Neuronal stem cell (in vitro differentiated cells): Measurements from ENCODE around the gene UCKL1.

Experiments
- DNase-seq: peaks from one replicate; pipeline ENCODE4 v3.0.0-alpha.2; 2013; ENCODE audit warnings: low spot score
- H2AFZ ChIP-seq: one replicate; pipeline ENCODE4 v1.6.1; 2013; ENCODE audit warnings: mild to moderate bottlenecking, low read length, inconsistent platforms
- H2AK5ac ChIP-seq: 2 replicates; pipeline ENCODE4 v1.6.1; 2013; ENCODE audit warnings: low read depth, mild to moderate bottlenecking, inconsistent platforms, low read length, moderate library complexity, mixed read lengths
- H2BK120ac ChIP-seq: 2 replicates; pipeline ENCODE4 v1.6.1; 2013; ENCODE audit warnings: low read depth, mild to moderate bottlenecking, inconsistent platforms, low read length, moderate library complexity, mixed read lengths
- H2BK12ac ChIP-seq: one replicate; pipeline ENCODE4 v1.6.1; 2013; ENCODE audit warnings: low read length, inconsistent platforms
- H2BK15ac ChIP-seq: 2 replicates; pipeline ENCODE4 v1.6.1; 2013; ENCODE audit warnings: mild to moderate bottlenecking, low read length, inconsistent platforms, mixed read lengths
- H2BK5ac ChIP-seq: one replicate; pipeline ENCODE4 v1.6.1; 2013; ENCODE audit warnings: inconsistent platforms, mild to moderate bottlenecking, low read length, moderate library complexity
- H3K14ac ChIP-seq: one replicate; pipeline ENCODE4 v1.6.1; 2013; ENCODE audit warnings: low read length, inconsistent platforms
- H3K18ac ChIP-seq: 2 replicates; pipeline ENCODE4 v1.6.1; 2013; ENCODE audit warnings: low read length, inconsistent platforms
- H3K23ac ChIP-seq: 2 replicates; pipeline ENCODE4 v1.6.1; 2013; ENCODE audit warnings: low read depth, mild to moderate bottlenecking, mixed read lengths, low read length, inconsistent platforms; ENCODE audit not compliant: poor library complexity
- H3K27ac ChIP-seq: replicated peaks from 3 replicates; pipeline ENCODE4 v1.5.1; 2013; ENCODE audit warnings: low read length, inconsistent platforms
- H3K27me3 ChIP-seq, 3 experiments: 2 replicates each; pipeline ENCODE4 v1.6.1; 2013; ENCODE audit warnings: low read length in 3 of 3, mild to moderate bottlenecking in 2 of 3, inconsistent platforms in 1 of 3, low read depth in 1 of 3, mixed read lengths in 1 of 3, moderate library complexity in 1 of 3; ENCODE audit not compliant: control insufficient read depth in 3 of 3, insufficient read depth in 3 of 3
- H3K36me3 ChIP-seq, 2 donors: replicated peaks in 1 of 2; 2 replicates each; pipeline ENCODE4 v1.6.1; 2013; ENCODE audit warnings: low read length in 2 of 2; ENCODE audit not compliant: control insufficient read depth in 2 of 2, insufficient read depth in 2 of 2
- H3K4ac ChIP-seq: 2 replicates; pipeline ENCODE4 v1.6.1; 2013; ENCODE audit warnings: inconsistent platforms, mild to moderate bottlenecking, low read length, moderate library complexity
- H3K4me1 ChIP-seq, 2 donors: 1 replicate in 1 of 2; 2 replicates in 1 of 2; pipeline ENCODE4 v1.6.1; 2013; ENCODE audit warnings: low read length in 2 of 2, low read depth in 1 of 2; ENCODE audit not compliant: control insufficient read depth in 2 of 2, insufficient read depth in 1 of 2
- H3K4me2 ChIP-seq: one replicate; pipeline ENCODE4 v1.6.1; 2013; ENCODE audit warnings: mild to moderate bottlenecking, low read length, inconsistent platforms; ENCODE audit not compliant: insufficient read depth, poor library complexity, severe bottlenecking
- H3K4me3 ChIP-seq, 2 donors: 2 replicates each; pipeline ENCODE4 v1.5.1; 2013; ENCODE audit warnings: low read length in 2 of 2, mild to moderate bottlenecking in 2 of 2, inconsistent platforms in 1 of 2, moderate library complexity in 1 of 2
- H3K79me1 ChIP-seq: one replicate; pipeline ENCODE4 v1.6.1; 2013; ENCODE audit warnings: low read depth, mild to moderate bottlenecking, inconsistent platforms, low read length, moderate library complexity
- H3K9ac ChIP-seq: one replicate; pipeline ENCODE4 v1.6.1; 2013; ENCODE audit warnings: mild to moderate bottlenecking, low read depth, low read length, inconsistent platforms; ENCODE audit not compliant: poor library complexity
- H3K9me3 ChIP-seq, 2 donors: replicated peaks in 1 of 2; 2 replicates each; pipeline versions ENCODE3 to v1.6.1; 2013; ENCODE audit warnings: low read length in 2 of 2, mild to moderate bottlenecking in 2 of 2, inconsistent platforms in 1 of 2, low read depth in 1 of 2, mixed read lengths in 1 of 2, moderate library complexity in 1 of 2; ENCODE audit not compliant: control insufficient read depth in 2 of 2, insufficient read depth in 1 of 2
- H4K8ac ChIP-seq: one replicate; pipeline ENCODE4 v1.6.1; 2013; ENCODE audit warnings: low read depth, mild to moderate bottlenecking, inconsistent platforms, low read length, moderate library complexity
- H4K91ac ChIP-seq: one replicate; pipeline ENCODE4 v1.6.1; 2013; ENCODE audit warnings: low read length, low read depth, mild to moderate bottlenecking, inconsistent platforms; ENCODE audit not compliant: poor library complexity
- WGBS, 2 donors: extraction: QIAGEN DNeasy Blood & Tissue Kit; methylation state at CpG; one replicate each; pipeline ENCODE4 v1.1.7; 2013; ENCODE audit warnings: missing lambda C conversion rate in 2 of 2, mixed read lengths in 1 of 2; ENCODE audit not compliant: insufficient read length in 2 of 2, insufficient replicate concordance in 1 of 2; ENCODE audit errors: extremely low coverage in 2 of 2; 5-methylcytosine and 5-hydroxymethylcytosine counted together

The UCKL1 gene

DNA sequence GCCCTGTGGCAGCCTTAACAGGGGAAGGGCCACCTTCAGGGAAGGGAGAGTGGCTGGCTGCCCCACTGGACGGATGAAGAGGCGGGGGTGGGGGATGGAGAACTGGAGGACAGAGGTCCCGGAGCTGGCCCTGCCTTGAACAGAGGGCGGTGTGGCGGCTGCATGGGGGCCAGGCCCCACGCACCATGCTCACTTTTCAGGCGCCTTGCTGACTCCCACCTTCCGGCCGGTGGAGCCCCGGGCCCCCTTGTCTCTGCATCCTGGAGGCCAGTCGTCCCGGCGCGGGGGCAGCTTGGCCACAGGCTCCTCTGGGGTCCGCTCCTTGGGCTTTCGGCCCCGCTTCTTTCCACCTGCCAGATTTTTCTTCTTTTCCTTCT lies 3.5 kb upstream of the UCKL1 start:
- H2BK12ac ChIP-seq, result no peak overlapping the region
- no CpG with 5 or more reads among the region's 17 CpGs for WGBS, 2 donors
- H4K8ac ChIP-seq, result no peak overlapping the region

DNA sequence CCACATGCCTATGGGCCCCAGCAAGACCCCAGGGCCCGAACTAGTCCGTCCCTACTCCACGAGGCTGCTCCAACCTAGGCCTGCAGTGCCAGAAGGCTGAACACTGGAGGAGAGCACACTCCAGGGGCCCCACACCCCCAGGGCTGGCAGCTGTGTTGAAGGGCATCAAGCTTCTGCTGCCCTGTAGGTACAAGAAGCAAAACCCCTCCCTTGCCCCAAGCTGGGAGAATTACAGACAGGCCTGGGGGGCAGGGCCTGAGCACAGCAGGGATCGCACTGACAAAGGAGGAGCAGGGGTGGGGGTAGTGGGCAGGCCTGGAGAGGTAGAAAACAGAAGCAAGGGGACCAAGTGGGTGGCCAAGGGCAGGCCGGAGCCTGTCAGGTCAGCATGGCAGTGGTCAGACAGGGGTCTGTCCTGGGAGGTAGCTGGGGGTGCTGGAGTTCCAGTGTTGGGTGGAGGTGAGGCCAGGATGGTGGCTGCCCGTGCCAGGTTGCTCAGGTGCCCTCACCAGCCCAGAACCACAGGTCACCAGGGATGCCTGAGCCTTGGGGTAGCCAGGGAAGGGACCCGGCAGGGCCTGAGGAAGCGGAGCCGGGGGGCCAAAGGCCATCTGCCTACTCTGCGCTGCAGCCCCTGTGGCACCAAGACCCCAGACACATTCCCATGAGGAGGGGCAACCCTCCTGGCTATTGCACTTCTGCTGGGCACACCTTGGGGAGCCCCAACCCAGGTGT lies 2.9 kb upstream of the UCKL1 start:
- Histone ChIP-seq H2BK12ac (no peak overlapping the region), H3K4ac (no peak overlapping the region), H3K27me3 (no peaks in the 10 kb centered on the region), H2AK5ac (no peak overlapping the region), H3K36me3 (peaks cover 36 to 62% of the 10 kb centered on the region in 2 donors), H3K18ac (no peak overlapping the region), H3K23ac (peak overlapping the region; percentile 43), H3K27ac (peak overlapping the region; percentile 51), H2AFZ (no peak overlapping the region), H3K4me2 (no peak overlapping the region), H2BK15ac (no peak overlapping the region), H4K91ac (no peak overlapping the region), H3K14ac (peak overlapping the region; percentile 82), H3K9ac (peak overlapping the region; percentile 60), H2BK120ac (no peak overlapping the region), H3K4me1 (peaks cover 23 to 24% of the 10 kb centered on the region in 2 donors), H4K8ac (no peak overlapping the region), H3K4me3 (no peak overlapping the region), H2BK5ac (no peak overlapping the region), H3K79me1 (peaks cover 21% of the 10 kb centered on the region), H3K9me3 (peaks cover 0 to 6% of the 10 kb centered on the region in 2 donors)
- WGBS, 2 donors, result no CpG with 5 or more reads among the region's 10 CpGs
- DNase-seq, result no peak

More for the DNA sequence above, 3.5 kb upstream of the UCKL1 start:
- Histone ChIP-seq H4K91ac (no peak overlapping the region), H3K14ac (peak overlapping the region; percentile 82), H3K79me1 (peaks cover 16% of the 10 kb centered on the region), H2AFZ (no peak overlapping the region), H3K23ac (peak overlapping the region; percentile 43), H3K4me3 (no peak overlapping the region), H2BK15ac (no peak overlapping the region), H3K4me2 (no peak overlapping the region), H3K9ac (no peak overlapping the region), H2BK5ac (no peak overlapping the region), H3K4ac (no peak overlapping the region), H3K27me3 (no peaks in the 10 kb centered on the region), H3K36me3 (peaks cover 39 to 61% of the 10 kb centered on the region in 2 donors), H3K9me3 (peaks cover 0 to 9% of the 10 kb centered on the region in 2 donors), H3K27ac (no peak overlapping the region), H2BK120ac (no peak overlapping the region), H2AK5ac (no peak overlapping the region), H3K4me1 (peaks cover 18 to 21% of the 10 kb centered on the region in 2 donors), H3K18ac (no peak overlapping the region)
- no peak for DNase-seq

DNA sequence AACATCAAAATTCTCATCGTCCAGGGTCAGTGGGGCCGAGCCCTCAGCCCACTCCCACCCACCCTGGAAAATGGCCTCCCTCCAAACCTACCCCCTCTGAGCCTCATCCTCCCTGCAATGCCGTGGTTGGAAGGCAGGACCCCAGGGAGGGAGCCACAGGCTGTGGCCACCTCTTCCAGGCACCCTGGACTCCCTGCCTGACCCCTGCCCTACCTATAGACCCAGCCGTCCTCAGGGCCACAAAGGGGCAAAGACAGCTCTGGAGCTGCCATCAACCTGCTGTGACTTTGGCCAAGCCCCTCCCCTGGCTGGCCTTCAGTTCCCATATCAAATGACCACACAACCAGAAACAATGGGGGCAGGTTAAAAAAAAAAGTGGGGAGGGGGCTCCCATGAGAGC lies 2.3 kb upstream of the UCKL1 start:
- Histone ChIP-seq H2BK12ac (no peak overlapping the region), H2AK5ac (no peak overlapping the region), H3K4me1 (peaks cover 24 to 27% of the 10 kb centered on the region in 2 donors), H3K23ac (no peak overlapping the region), H3K4ac (no peak overlapping the region), H3K4me3 (no peak overlapping the region), H3K9ac (no peak overlapping the region), H2BK15ac (no peak overlapping the region), H3K4me2 (no peak overlapping the region), H3K9me3 (no peaks in the 10 kb centered on the region), H3K36me3 (peaks cover 30 to 56% of the 10 kb centered on the region in 2 donors), H3K27me3 (no peaks in the 10 kb centered on the region), H2BK5ac (peak overlapping the region; percentile 62), H2AFZ (no peak overlapping the region), H3K79me1 (peaks cover 27% of the 10 kb centered on the region), H3K14ac (no peak overlapping the region), H4K91ac (no peak overlapping the region), H4K8ac (no peak overlapping the region), H3K27ac (peak overlapping the region; percentile 51), H3K18ac (peak overlapping the region; percentile 64), H2BK120ac (no peak overlapping the region)
- no peak for DNase-seq
- no CpG with 5 or more reads among the region's 4 CpGs for WGBS, 2 donors

DNA sequence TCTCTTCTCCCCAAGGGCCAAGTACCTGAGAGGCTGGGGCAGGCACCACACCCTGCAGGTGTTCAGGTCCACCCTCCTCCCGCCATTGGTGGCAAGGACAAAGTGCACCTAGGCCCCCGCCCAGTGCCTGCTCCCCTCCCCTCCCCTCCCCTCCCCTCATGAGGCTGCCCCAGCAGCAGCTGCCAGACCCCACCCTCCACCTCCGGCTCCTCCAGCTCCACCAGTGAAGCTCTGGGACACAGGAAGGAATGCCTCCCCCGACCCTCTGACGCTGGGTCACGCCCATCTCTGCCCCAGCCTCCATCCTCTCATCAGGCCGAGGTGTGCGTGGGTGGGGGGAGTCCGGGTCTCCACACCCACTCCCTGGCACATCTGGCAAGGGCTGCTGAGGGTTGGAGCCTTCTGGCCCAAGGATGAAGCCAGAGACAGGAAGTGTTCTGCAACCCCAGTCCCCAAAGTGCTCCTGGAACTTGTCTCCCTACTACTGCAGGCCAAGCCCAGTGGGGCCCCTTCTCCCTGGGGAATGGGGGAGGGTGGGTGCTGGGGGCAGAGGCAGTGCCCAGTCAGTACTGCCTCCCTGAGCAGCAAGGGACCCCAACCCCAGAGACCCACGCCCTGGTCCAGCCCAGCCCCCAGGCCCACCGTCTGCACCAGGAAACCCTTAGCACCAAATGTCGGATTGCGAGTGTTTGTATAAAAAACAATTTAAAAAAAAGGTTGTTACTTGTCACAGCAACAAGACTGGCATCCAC lies 1.6 kb upstream of the UCKL1 start:
- H2AFZ ChIP-seq, result no peak overlapping the region
- no peak overlapping the region for H3K4me2 ChIP-seq
- no peaks in the 10 kb centered on the region for H3K9me3 ChIP-seq
- DNase-seq, result no peak
- H3K36me3 ChIP-seq, result peaks cover 25 to 50% of the 10 kb centered on the region in 2 donors
- no peak overlapping the region for H2BK15ac ChIP-seq
- H4K91ac ChIP-seq, result no peak overlapping the region
- no peak overlapping the region for H4K8ac ChIP-seq
- H3K27ac ChIP-seq, result no peak overlapping the region
- H2AK5ac ChIP-seq, result no peak overlapping the region
- no peak overlapping the region for H3K4me3 ChIP-seq
- H3K4me1 ChIP-seq, result peaks cover 24 to 27% of the 10 kb centered on the region in 2 donors
- H2BK120ac ChIP-seq, result no peak overlapping the region
- no CpG with 5 or more reads among the region's 13 CpGs for WGBS, 2 donors
- H3K14ac ChIP-seq, result no peak overlapping the region
- no peak overlapping the region for H3K23ac ChIP-seq
- H3K18ac ChIP-seq, result no peak overlapping the region
- H3K79me1 ChIP-seq, result peaks cover 27% of the 10 kb centered on the region
- H3K4ac ChIP-seq, result no peak overlapping the region
- no peak overlapping the region for H3K9ac ChIP-seq
- H3K27me3 ChIP-seq, result no peaks in the 10 kb centered on the region
- H2BK5ac ChIP-seq, result peak overlapping the region; percentile 62
- no peak overlapping the region for H2BK12ac ChIP-seq
